GM21576 (cell line): Measurements from ENCODE around the gene RELA.
A peak's percentile ranks its signal among the peaks of the same experiment; 100 is the strongest.
"Not testable (repeated sequence)": the region's sequence is repeated elsewhere in the genome, so short reads cannot be mapped to it uniquely, and the experiment has no call there.

Source experiments
- ATAC-seq: cut with Tn5 transposase; IDR thresholded peaks from one replicate; pipeline ENCODE4 v1.9.1; 2021; ENCODE audit warnings: mild to moderate bottlenecking, moderate library complexity; ENCODE audit not compliant: unreplicated experiment

RELA gene

GRCh38 chr11:65662799-65663638 is at the start of gene RELA:
Gene RELA (minus strand): TSS chr11:65662916. CDS start chr11:65662832, 84 bp downstream.
- ATAC-seq: peak; percentile 79

- peak; percentile 69 for ATAC-seq
Measured at GRCh38 chr11:65711785-65712632, 49.3 kb upstream of the RELA start, which contains the start of gene KAT5. Gene KAT5 (plus strand): TSS chr11:65712252. CDS start chr11:65712268, 16 bp downstream.

- no peak for ATAC-seq
Measured at GRCh38 chr11:65710421-65710820, 47.7 kb upstream of the RELA start.

GRCh38 chr11:65709661-65710060 is 46.9 kb upstream of the RELA start:
- no peak for ATAC-seq

GRCh38 chr11:65708451-65708850 is 45.7 kb upstream of the RELA start:
- no peak for ATAC-seq

- ATAC-seq: not testable (repeated sequence)
Measured at GRCh38 chr11:65707002-65707401, 44.3 kb upstream of the RELA start.

- ATAC-seq: not testable (repeated sequence)
Measured at GRCh38 chr11:65706303-65706763, 43.6 kb upstream of the RELA start.

GRCh38 chr11:65703846-65704245 is 41.1 kb upstream of the RELA start:
- ATAC-seq: no peak

- ATAC-seq: no peak
Measured at GRCh38 chr11:65701686-65702085, 39.0 kb upstream of the RELA start.

GRCh38 chr11:65700399-65700798 is 37.7 kb upstream of the RELA start:
- no peak for ATAC-seq

- ATAC-seq: no peak
Measured at GRCh38 chr11:65699306-65699705, 36.6 kb upstream of the RELA start.

- no peak for ATAC-seq
Measured at GRCh38 chr11:65698205-65698604, 35.5 kb upstream of the RELA start.

GRCh38 chr11:65696802-65697552 is 34.3 kb upstream of the RELA start:
- ATAC-seq: no peak

GRCh38 chr11:65695459-65696241 is 32.9 kb upstream of the RELA start:
- no peak for ATAC-seq

GRCh38 chr11:65692367-65692766 is 29.7 kb upstream of the RELA start:
- no peak for ATAC-seq

GRCh38 chr11:65691847-65692246 is 29.1 kb upstream of the RELA start:
- not testable (repeated sequence) for ATAC-seq

GRCh38 chr11:65685981-65686380 is 23.3 kb upstream of the RELA start:
- no peak for ATAC-seq

- not testable (repeated sequence) for ATAC-seq
Measured at GRCh38 chr11:65683480-65683879, 20.8 kb upstream of the RELA start.

- ATAC-seq: no peak
Measured at GRCh38 chr11:65680192-65680743, 17.6 kb upstream of the RELA start.

- ATAC-seq: no peak
Measured at GRCh38 chr11:65672982-65673381, 10.3 kb upstream of the RELA start.
